NT2/D1 (cell line): ENCODE measurements around the gene ARHGEF18.

Experiments
- YY1 ChIP-seq: IDR thresholded peaks from 2 replicates; pipeline ENCODE4 v1.6.1; 2011; ENCODE audit not compliant: insufficient read length, insufficient read depth
- ZNF274 ChIP-seq: IDR thresholded peaks from 2 replicates; pipeline ENCODE4 v1.6.1; 2011; ENCODE audit warnings: mild to moderate bottlenecking, low read depth, low read length

DNA sequence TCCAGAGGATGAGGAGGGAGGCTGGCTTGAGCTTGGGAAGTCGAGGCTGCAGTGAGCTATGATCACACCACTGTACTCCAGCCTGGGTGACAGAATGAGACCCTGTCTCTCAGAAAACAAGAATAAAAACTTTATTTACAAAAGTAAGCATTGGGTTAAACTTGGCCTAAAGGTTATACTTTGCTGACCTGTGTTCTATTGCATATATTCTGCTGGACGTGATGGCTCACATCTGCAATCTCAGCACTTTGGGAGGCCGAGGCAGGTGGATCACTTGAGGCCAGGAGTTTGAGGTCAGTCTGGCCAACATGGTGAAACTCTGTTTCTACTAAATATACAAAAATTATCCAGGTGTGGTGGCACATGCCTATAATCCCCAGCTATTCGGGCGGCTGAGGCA, 6.6 kb upstream of the ARHGEF18 start:
- no peak for TF ChIP-seq ZNF274
- no peak for TF ChIP-seq YY1
